AML-193 (cell line): ENCODE measurements around the gene SLC25A17.

Source experiments
- DNase-seq, 2 experiments: peaks; one replicate each; lab custom pipeline; 2025; lab: John Stamatoyannopoulos, UW

Gene SLC25A17

GRCh38 chr22:40758390-40758789, 60.8 kb downstream of the SLC25A17 start:
- no peak for DNase-seq

- no peak for DNase-seq
Observed at GRCh38 chr22:40757071-40757470, 62.1 kb downstream of the SLC25A17 start.

- DNase-seq = no peak
Observed at GRCh38 chr22:40753114-40753513, 66.0 kb downstream of the SLC25A17 start.

- no peak for DNase-seq
Observed at GRCh38 chr22:40751250-40751649, 67.9 kb downstream of the SLC25A17 start.

GRCh38 chr22:40749829-40750228, 69.3 kb downstream of the SLC25A17 start:
- DNase-seq = no peak

GRCh38 chr22:40748388-40749355, 70.5 kb downstream of the SLC25A17 start:
- DNase-seq = no peak

- DNase-seq = no peak
Observed at GRCh38 chr22:40747361-40747760, 71.8 kb downstream of the SLC25A17 start.

- DNase-seq = no peak
Observed at GRCh38 chr22:40746428-40747220, 72.5 kb downstream of the SLC25A17 start.

- no peak for DNase-seq
Observed at GRCh38 chr22:40743768-40744167, 75.4 kb downstream of the SLC25A17 start.

- no peak for DNase-seq
Observed at GRCh38 chr22:40741116-40741515, 78.0 kb downstream of the SLC25A17 start.

GRCh38 chr22:40739721-40740120, 79.4 kb downstream of the SLC25A17 start:
- DNase-seq = no peak

- no peak for DNase-seq
Observed at GRCh38 chr22:40733919-40734318, 85.2 kb downstream of the SLC25A17 start.

- no peak for DNase-seq
Observed at GRCh38 chr22:40732999-40733292, 86.2 kb downstream of the SLC25A17 start.

GRCh38 chr22:40729284-40729683, 89.9 kb downstream of the SLC25A17 start:
- no peak for DNase-seq

GRCh38 chr22:40728731-40729189, 90.4 kb downstream of the SLC25A17 start:
- DNase-seq = no peak

- DNase-seq = no peak
Observed at GRCh38 chr22:40727964-40728615, 91.1 kb downstream of the SLC25A17 start.

GRCh38 chr22:40727070-40727963, 91.8 kb downstream of the SLC25A17 start:
- no peak for DNase-seq

- DNase-seq = no peak
Observed at GRCh38 chr22:40726514-40726913, 92.6 kb downstream of the SLC25A17 start.

- DNase-seq = no peak
Observed at GRCh38 chr22:40723396-40723933, 95.7 kb downstream of the SLC25A17 start.

GRCh38 chr22:40721266-40721665, 97.9 kb downstream of the SLC25A17 start:
- DNase-seq = no peak
